Loucy (cell line): ENCODE data around the gene PANK4.

Experiments
- H2AFZ ChIP-seq: fragments of 200-600 bp; sonication (generic); 2 replicates; pipeline ENCODE4 v1.6.0; 2016; ENCODE audit warnings: antibody characterized with exemption, mild to moderate bottlenecking, low read length, moderate library complexity
- H3F3A ChIP-seq: fragments of 200-600 bp; 2 replicates; pipeline ENCODE4 v1.6.0; 2016; ENCODE audit warnings: antibody characterized with exemption, low read depth, mild to moderate bottlenecking
- H3K27me3 ChIP-seq: fragments of 200-600 bp; sonication (generic); 2 replicates; pipeline ENCODE4 v1.6.1; 2014; ENCODE audit warnings: low read length, mild to moderate bottlenecking; ENCODE audit not compliant: insufficient read depth, poor library complexity, severe bottlenecking
- H3K36me3 ChIP-seq: fragments of 200-600 bp; sonication (generic); 2 replicates; pipeline ENCODE4 v1.6.1; 2016; ENCODE audit warnings: low read length; ENCODE audit not compliant: insufficient read depth
- H3K4me1 ChIP-seq: fragments of 200-600 bp; sonication (generic); 2 replicates; pipeline ENCODE4 v1.5.1; 2014; ENCODE audit warnings: low read length, mild to moderate bottlenecking; ENCODE audit not compliant: insufficient read depth, poor library complexity, severe bottlenecking
- H3K4me2 ChIP-seq: fragments of 200-600 bp; sonication (generic); 2 replicates; pipeline ENCODE4 v1.6.0; 2014; ENCODE audit warnings: antibody characterized with exemption, low read length, low read depth, mild to moderate bottlenecking; ENCODE audit not compliant: poor library complexity, severe bottlenecking
- H3K4me3 ChIP-seq: fragments of 200-600 bp; sonication (generic); 2 replicates; pipeline ENCODE4 v1.5.1; 2014; ENCODE audit warnings: low read length, mild to moderate bottlenecking, mixed read lengths; ENCODE audit not compliant: poor library complexity, severe bottlenecking
- H3K79me2 ChIP-seq: fragments of 200-600 bp; sonication (generic); 2 replicates; pipeline ENCODE4 v1.6.1; 2014; ENCODE audit warnings: low read length; ENCODE audit not compliant: insufficient read depth
- H3K9ac ChIP-seq: fragments of 200-600 bp; sonication (generic); 2 replicates; pipeline ENCODE4 v1.6.0; 2014; ENCODE audit warnings: mild to moderate bottlenecking, low read depth, low read length, moderate library complexity; ENCODE audit not compliant: poor library complexity, severe bottlenecking
- H3K9me2 ChIP-seq: fragments of 200-600 bp; sonication (generic); replicated peaks from 2 replicates; pipeline ENCODE4 v1.6.1; 2016; ENCODE audit warnings: low read depth, low read length, mixed read lengths
- H3K9me3 ChIP-seq: fragments of 200-600 bp; sonication (generic); 2 replicates; pipeline ENCODE4 v1.6.1; 2014; ENCODE audit warnings: mild to moderate bottlenecking, antibody characterized with exemption, low read length, low read depth; ENCODE audit not compliant: insufficient read depth
- H4K20me1 ChIP-seq: fragments of 200-600 bp; sonication (generic); 2 replicates; pipeline ENCODE4 v1.6.0; 2014; ENCODE audit warnings: antibody characterized with exemption, low read length, mild to moderate bottlenecking; ENCODE audit not compliant: insufficient read depth, poor library complexity, severe bottlenecking
- CTCF ChIP-seq: fragments of 200-600 bp; sonication (generic); conservative IDR thresholded peaks from 2 replicates; pipeline ENCODE4 v1.5.1; 2014; ENCODE audit warnings: mild to moderate bottlenecking, antibody characterized with exemption, low read length
- EZH2phosphoT487 ChIP-seq: fragments of 200-600 bp; IDR thresholded peaks from 2 replicates; pipeline ENCODE4 v1.6.1; 2018; ENCODE audit warnings: antibody characterized with exemption, mild to moderate bottlenecking, moderate library complexity, borderline replicate concordance

The PANK4 gene

GRCh38 chr1:2561446-2561845 lies 35.0 kb upstream of the PANK4 start:
- Histone ChIP-seq H4K20me1 (peaks cover 9% of the 10 kb centered on the region), H3K9ac (no peak overlapping the region), H3K27me3 (no peaks in the 10 kb centered on the region), H3K4me3 (no peak overlapping the region), H3F3A (no peaks in the 10 kb centered on the region), H3K4me1 (peaks cover 11% of the 10 kb centered on the region), H3K79me2 (peaks cover 21% of the 10 kb centered on the region), H3K4me2 (no peak overlapping the region), H3K36me3 (no peaks in the 10 kb centered on the region), H2AFZ (no peak overlapping the region), H3K9me2 (no peaks in the 10 kb centered on the region), H3K9me3 (no peaks in the 10 kb centered on the region)
- TF ChIP-seq EZH2phosphoT487, result no peak
- TF ChIP-seq CTCF, result no peak

GRCh38 chr1:2560299-2561073 lies 34.1 kb upstream of the PANK4 start:
- Histone ChIP-seq H3K4me1 (peaks cover 16% of the 10 kb centered on the region), H3K4me3 (no peak overlapping the region), H2AFZ (no peak overlapping the region), H3K79me2 (peaks cover 21% of the 10 kb centered on the region), H3K9ac (no peak overlapping the region), H4K20me1 (peaks cover 9% of the 10 kb centered on the region), H3F3A (no peaks in the 10 kb centered on the region), H3K9me3 (no peaks in the 10 kb centered on the region), H3K4me2 (no peak overlapping the region), H3K36me3 (no peaks in the 10 kb centered on the region), H3K27me3 (no peaks in the 10 kb centered on the region), H3K9me2 (no peaks in the 10 kb centered on the region)
- TF ChIP-seq CTCF (no peak), EZH2phosphoT487 (no peak)

- Histone ChIP-seq H3K36me3 (no peaks in the 10 kb centered on the region), H3K79me2 (peaks cover 21% of the 10 kb centered on the region), H3K27me3 (no peaks in the 10 kb centered on the region), H2AFZ (no peak overlapping the region), H3K4me3 (no peak overlapping the region), H3K9me3 (no peaks in the 10 kb centered on the region), H3F3A (no peaks in the 10 kb centered on the region), H3K4me2 (no peak overlapping the region), H3K9ac (no peak overlapping the region), H3K4me1 (peaks cover 23% of the 10 kb centered on the region), H4K20me1 (peaks cover 9% of the 10 kb centered on the region), H3K9me2 (no peaks in the 10 kb centered on the region)
- TF ChIP-seq EZH2phosphoT487, result no peak
- no peak for TF ChIP-seq CTCF
Observed at GRCh38 chr1:2559509-2560298, 33.3 kb upstream of the PANK4 start.
